ENCODE data around the gene PMS1.

GRCh38 chr2:189860161-189860560 is 75.9 kb downstream of the PMS1 start:
- TF ChIP-seq SMC3 (IDR thresholded peaks at IDR 0.05; ENCODE audit: low read depth, low read length), result no peak
- no peak for TF ChIP-seq CTCF (IDR thresholded peaks at IDR 0.05)
- TF ChIP-seq, protein P1, sequence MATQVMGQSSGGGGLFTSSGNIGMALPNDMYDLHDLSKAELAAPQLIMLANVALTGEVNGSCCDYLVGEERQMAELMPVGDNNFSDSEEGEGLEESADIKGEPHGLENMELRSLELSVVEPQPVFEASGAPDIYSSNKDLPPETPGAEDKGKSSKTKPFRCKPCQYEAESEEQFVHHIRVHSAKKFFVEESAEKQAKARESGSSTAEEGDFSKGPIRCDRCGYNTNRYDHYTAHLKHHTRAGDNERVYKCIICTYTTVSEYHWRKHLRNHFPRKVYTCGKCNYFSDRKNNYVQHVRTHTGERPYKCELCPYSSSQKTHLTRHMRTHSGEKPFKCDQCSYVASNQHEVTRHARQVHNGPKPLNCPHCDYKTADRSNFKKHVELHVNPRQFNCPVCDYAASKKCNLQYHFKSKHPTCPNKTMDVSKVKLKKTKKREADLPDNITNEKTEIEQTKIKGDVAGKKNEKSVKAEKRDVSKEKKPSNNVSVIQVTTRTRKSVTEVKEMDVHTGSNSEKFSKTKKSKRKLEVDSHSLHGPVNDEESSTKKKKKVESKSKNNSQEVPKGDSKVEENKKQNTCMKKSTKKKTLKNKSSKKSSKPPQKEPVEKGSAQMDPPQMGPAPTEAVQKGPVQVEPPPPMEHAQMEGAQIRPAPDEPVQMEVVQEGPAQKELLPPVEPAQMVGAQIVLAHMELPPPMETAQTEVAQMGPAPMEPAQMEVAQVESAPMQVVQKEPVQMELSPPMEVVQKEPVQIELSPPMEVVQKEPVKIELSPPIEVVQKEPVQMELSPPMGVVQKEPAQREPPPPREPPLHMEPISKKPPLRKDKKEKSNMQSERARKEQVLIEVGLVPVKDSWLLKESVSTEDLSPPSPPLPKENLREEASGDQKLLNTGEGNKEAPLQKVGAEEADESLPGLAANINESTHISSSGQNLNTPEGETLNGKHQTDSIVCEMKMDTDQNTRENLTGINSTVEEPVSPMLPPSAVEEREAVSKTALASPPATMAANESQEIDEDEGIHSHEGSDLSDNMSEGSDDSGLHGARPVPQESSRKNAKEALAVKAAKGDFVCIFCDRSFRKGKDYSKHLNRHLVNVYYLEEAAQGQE (IDR thresholded peaks at IDR 0.05; ENCODE audit: low read depth, low read length), result no peak
- TF ChIP-seq, protein P2, sequence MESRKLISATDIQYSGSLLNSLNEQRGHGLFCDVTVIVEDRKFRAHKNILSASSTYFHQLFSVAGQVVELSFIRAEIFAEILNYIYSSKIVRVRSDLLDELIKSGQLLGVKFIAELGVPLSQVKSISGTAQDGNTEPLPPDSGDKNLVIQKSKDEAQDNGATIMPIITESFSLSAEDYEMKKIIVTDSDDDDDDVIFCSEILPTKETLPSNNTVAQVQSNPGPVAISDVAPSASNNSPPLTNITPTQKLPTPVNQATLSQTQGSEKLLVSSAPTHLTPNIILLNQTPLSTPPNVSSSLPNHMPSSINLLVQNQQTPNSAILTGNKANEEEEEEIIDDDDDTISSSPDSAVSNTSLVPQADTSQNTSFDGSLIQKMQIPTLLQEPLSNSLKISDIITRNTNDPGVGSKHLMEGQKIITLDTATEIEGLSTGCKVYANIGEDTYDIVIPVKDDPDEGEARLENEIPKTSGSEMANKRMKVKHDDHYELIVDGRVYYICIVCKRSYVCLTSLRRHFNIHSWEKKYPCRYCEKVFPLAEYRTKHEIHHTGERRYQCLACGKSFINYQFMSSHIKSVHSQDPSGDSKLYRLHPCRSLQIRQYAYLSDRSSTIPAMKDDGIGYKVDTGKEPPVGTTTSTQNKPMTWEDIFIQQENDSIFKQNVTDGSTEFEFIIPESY (IDR thresholded peaks at IDR 0.05; ENCODE audit: borderline replicate concordance, low read depth), result no peak
